ENCODE data around the gene MAP4K4. TPM values are rescaled to one million over a fixed set of nuclear protein-coding genes. Genes with fewer than 3 reads are reported as not detected.

MAP4K4 gene
- total and polyA plus RNA-seq, 2 of the 13 experiments (the other 11 are each of a cell fraction or from before 2014, with no cell fraction given) = 105 to 264 TPM

- Histone ChIP-seq H4K20me1 (ENCODE audit: insufficient read depth, low read length) (peaks cover 14% of the 10 kb centered on the region; the same call in 1 of the 2 replicates), H2AFZ (ENCODE audit: low read length) (no peak overlapping the region), H3K4me3 (replicated peaks in 1 of 3; ENCODE audit: insufficient read depth in 1 of 3, low read depth in 2 of 3, low read length in 3 of 3) (no peak overlapping the region), H3K9me3 (ENCODE audit: low read length) (no peaks in the 10 kb centered on the region), H3K36me3 (replicated peaks in 1 of 2; ENCODE audit: control insufficient read depth in 1 of 2, insufficient read depth in 2 of 2, low read length in 2 of 2) (peaks cover 38 to 79% of the 10 kb centered on the region in 2 experiments), H3K27me3 (ENCODE audit: control insufficient read depth in 1 of 2, insufficient read depth in 2 of 2, low read length in 2 of 2) (no peaks in the 10 kb centered on the region), H3K9ac (ENCODE audit: insufficient read depth, low read depth, low read length) (no peak overlapping the region), H3K27ac (ENCODE audit: extremely low read length, insufficient read depth, low read length) (no peak overlapping the region), H3K4me1 (ENCODE audit: insufficient read depth, low read length) (peaks cover 57% of the 10 kb centered on the region), H3K4me2 (ENCODE audit: low read depth, low read length) (no peak overlapping the region), H3K79me2 (ENCODE audit: insufficient read depth, low read length) (peaks cover 54% of the 10 kb centered on the region)
- 72% methylated on average over 5 of the region's 5 CpGs for WGBS (ENCODE audit: low lambda C conversion rate)
- no peak for FAIRE-seq
- CTCF ChIA-PET (ENCODE audit: low intra/inter-chr PET ratio, low total read pairs) = no interaction called here
- POLR2A ChIA-PET = no interaction called here
- intact Hi-C loops (cut with micrococcal nuclease; ENCODE audit: unreplicated experiment) = loop anchor here (10.0 kb wide), 1 partner anchor 483 kb away; no protein-coding TSS in a partner anchor
- ATAC-seq = no peak
- TF ChIP-seq HMG20A (CRISPR knock-in tag; IDR thresholded peaks at IDR 0.05; ENCODE audit: borderline replicate concordance) (no peak), RARG (CRISPR knock-in tag; IDR thresholded peaks at IDR 0.05; ENCODE audit: low read depth) (no peak), ETV5 (CRISPR knock-in tag; IDR thresholded peaks at IDR 0.05; ENCODE audit: borderline replicate concordance) (0 out of 2 replicates have a peak, but pooled peaks have one; percentile 15), DPF2 (CRISPR knock-in tag; IDR thresholded peaks at IDR 0.05; ENCODE audit: borderline replicate concordance, low read depth) (no peak), ZNF24 (IDR thresholded peaks at IDR 0.05) (no peak), ZNF280B (CRISPR knock-in tag; IDR thresholded peaks at IDR 0.05; ENCODE audit: borderline replicate concordance) (no peak), ZBTB33 (CRISPR knock-in tag; IDR thresholded peaks at IDR 0.05) (peak; percentile 79; the same call in 1 of the 2 replicates), GATAD2A (CRISPR knock-in tag; IDR thresholded peaks at IDR 0.05) (peak; percentile 28; the same call in 1 of the 2 replicates), POLR2AphosphoS5 (IDR thresholded peaks at IDR 0.05; ENCODE audit: low read depth, low read length) (0 out of 2 replicates have a peak, but pooled peaks have one; percentile 26), ZNF34 (CRISPR knock-in tag; IDR thresholded peaks at IDR 0.05; ENCODE audit: borderline replicate concordance) (no peak), ZNF556 (CRISPR knock-in tag; IDR thresholded peaks at IDR 0.05; ENCODE audit: borderline replicate concordance) (no peak), FOXA3 (CRISPR knock-in tag; IDR thresholded peaks at IDR 0.05) (peak; percentile 18; the same call in 1 of the 2 replicates), ZNF281 (CRISPR knock-in tag; IDR thresholded peaks at IDR 0.05; ENCODE audit: borderline replicate concordance) (no peak), ZNF207 (IDR thresholded peaks at IDR 0.05; ENCODE audit: borderline replicate concordance) (no peak), SAP130 (CRISPR knock-in tag; IDR thresholded peaks at IDR 0.05; ENCODE audit: low read depth) (peak; percentile 17; the same call in 1 of the 2 replicates)
- in situ Hi-C loops (cut with HindIII; ENCODE audit: extremely low pct_ligation_motif_present, low pct_unique_long_range_greater_than_20kb) = no loop called here
- DNase-seq (ENCODE audit: low spot score) = no peak
- BruUV-seq (replicated peaks) = no TSS peak
These were observed 130.8 kb downstream of the MAP4K4 start for GRCh38 chr2:101828257-101828656.
